ENCODE results near the gene PTPRT.
"Not testable (repeated sequence)": the region's sequence is repeated elsewhere in the genome, so short reads cannot be mapped to it uniquely, and the experiment has no call there.

PTPRT gene

DNA sequence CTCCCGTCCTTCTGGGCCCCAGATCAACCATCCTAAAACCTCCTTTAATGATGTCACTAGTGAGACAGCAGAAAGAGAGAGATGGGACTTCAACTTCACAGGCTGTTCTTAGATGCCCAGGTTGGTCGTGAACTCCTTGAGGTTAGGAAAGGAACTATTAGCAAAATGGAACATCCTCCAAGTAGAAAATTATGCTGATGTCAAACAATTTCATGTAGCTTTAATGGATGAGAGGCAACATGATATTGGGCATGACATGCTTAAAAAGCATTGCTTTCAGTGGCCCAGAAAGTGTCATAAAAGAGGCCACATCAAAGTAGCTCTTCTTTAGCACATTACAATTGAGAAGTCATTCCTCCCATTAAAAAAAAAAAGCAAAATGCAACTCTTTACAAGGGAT is 248.1 kb downstream of the PTPRT start:
- no peak overlapping the region for H3K4me3 ChIP-seq (ENCODE audit: low read length in 2 of 2)
- no peaks in the 10 kb centered on the region for H3K9me3 ChIP-seq (ENCODE audit: control insufficient read depth in 2 of 2, low read length in 2 of 2)
- no peaks in the 10 kb centered on the region for H3K36me3 ChIP-seq (ENCODE audit: control insufficient read depth in 2 of 2, insufficient read depth in 2 of 2, low read length in 2 of 2)
- no peaks in the 10 kb centered on the region for H3K27me3 ChIP-seq (ENCODE audit: control insufficient read depth in 2 of 2, insufficient read depth in 2 of 2, low read length in 2 of 2)
- no peak overlapping the region for H3K27ac ChIP-seq (ENCODE audit: low read depth in 2 of 2, low read length in 2 of 2)
- H3K4me1 ChIP-seq (ENCODE audit: control insufficient read depth in 2 of 2, insufficient read depth in 2 of 2, low read length in 2 of 2), result no peaks in the 10 kb centered on the region
- H3K9ac ChIP-seq (ENCODE audit: low read depth in 1 of 2, low read length in 2 of 2), result no peak overlapping the region

GRCh38 chr20:42938441-42939205 is 251.1 kb downstream of the PTPRT start:
- H3K9ac ChIP-seq (ENCODE audit: low read depth in 1 of 2, low read length in 2 of 2), result no peak overlapping the region

GRCh38 chr20:42936482-42936881 is 253.2 kb downstream of the PTPRT start:
- no peak overlapping the region for H3K4me3 ChIP-seq (ENCODE audit: low read length in 2 of 2)
- no peaks in the 10 kb centered on the region for H3K4me1 ChIP-seq (ENCODE audit: control insufficient read depth in 2 of 2, insufficient read depth in 2 of 2, low read length in 2 of 2)
- no peak overlapping the region for H3K27ac ChIP-seq (ENCODE audit: low read depth in 2 of 2, low read length in 2 of 2)
- H3K9me3 ChIP-seq (ENCODE audit: control insufficient read depth in 2 of 2, low read length in 2 of 2), result no peaks in the 10 kb centered on the region
- H3K27me3 ChIP-seq (ENCODE audit: control insufficient read depth in 2 of 2, insufficient read depth in 2 of 2, low read length in 2 of 2), result no peaks in the 10 kb centered on the region
- no peaks in the 10 kb centered on the region for H3K36me3 ChIP-seq (ENCODE audit: control insufficient read depth in 2 of 2, insufficient read depth in 2 of 2, low read length in 2 of 2)
- H3K9ac ChIP-seq (ENCODE audit: low read depth in 1 of 2, low read length in 2 of 2), result no peak overlapping the region

More at GRCh38 chr20:42938441-42939205, 251.1 kb downstream of the PTPRT start:
- no peaks in the 10 kb centered on the region for H3K36me3 ChIP-seq (ENCODE audit: control insufficient read depth in 2 of 2, insufficient read depth in 2 of 2, low read length in 2 of 2)
- no peaks in the 10 kb centered on the region for H3K4me1 ChIP-seq (ENCODE audit: control insufficient read depth in 2 of 2, insufficient read depth in 2 of 2, low read length in 2 of 2)
- H3K27me3 ChIP-seq (ENCODE audit: control insufficient read depth in 2 of 2, insufficient read depth in 2 of 2, low read length in 2 of 2), result no peaks in the 10 kb centered on the region
- no peak overlapping the region for H3K4me3 ChIP-seq (ENCODE audit: low read length in 2 of 2)
- no peak overlapping the region for H3K27ac ChIP-seq (ENCODE audit: low read depth in 2 of 2, low read length in 2 of 2)
- H3K9me3 ChIP-seq (ENCODE audit: control insufficient read depth in 2 of 2, low read length in 2 of 2), result no peaks in the 10 kb centered on the region

GRCh38 chr20:42924215-42924614 is 265.5 kb downstream of the PTPRT start:
- H3K9me3 ChIP-seq (ENCODE audit: control insufficient read depth in 2 of 2, low read length in 2 of 2), result no peaks in the 10 kb centered on the region
- no peak overlapping the region for H3K4me3 ChIP-seq (ENCODE audit: low read length in 2 of 2)
- H3K4me1 ChIP-seq (ENCODE audit: control insufficient read depth in 2 of 2, insufficient read depth in 2 of 2, low read length in 2 of 2), result no peaks in the 10 kb centered on the region
- H3K36me3 ChIP-seq (ENCODE audit: control insufficient read depth in 2 of 2, insufficient read depth in 2 of 2, low read length in 2 of 2), result no peaks in the 10 kb centered on the region
- H3K27me3 ChIP-seq (ENCODE audit: control insufficient read depth in 2 of 2, insufficient read depth in 2 of 2, low read length in 2 of 2), result no peaks in the 10 kb centered on the region
- no peak overlapping the region for H3K27ac ChIP-seq (ENCODE audit: low read depth in 2 of 2, low read length in 2 of 2)
- H3K9ac ChIP-seq (ENCODE audit: low read depth in 1 of 2, low read length in 2 of 2), result no peak overlapping the region

- H3K36me3 ChIP-seq (ENCODE audit: control insufficient read depth in 2 of 2, insufficient read depth in 2 of 2, low read length in 2 of 2), result no peaks in the 10 kb centered on the region
- no peak overlapping the region for H3K9ac ChIP-seq (ENCODE audit: low read depth in 1 of 2, low read length in 2 of 2)
- no peaks in the 10 kb centered on the region for H3K27me3 ChIP-seq (ENCODE audit: control insufficient read depth in 2 of 2, insufficient read depth in 2 of 2, low read length in 2 of 2)
- H3K4me1 ChIP-seq (ENCODE audit: control insufficient read depth in 2 of 2, insufficient read depth in 2 of 2, low read length in 2 of 2), result no peaks in the 10 kb centered on the region
- no peaks in the 10 kb centered on the region for H3K9me3 ChIP-seq (ENCODE audit: control insufficient read depth in 2 of 2, low read length in 2 of 2)
- H3K4me3 ChIP-seq (ENCODE audit: low read length in 2 of 2), result no peak overlapping the region
- no peak overlapping the region for H3K27ac ChIP-seq (ENCODE audit: low read depth in 2 of 2, low read length in 2 of 2)
Measured at GRCh38 chr20:42923348-42923918, 266.3 kb downstream of the PTPRT start.

DNA sequence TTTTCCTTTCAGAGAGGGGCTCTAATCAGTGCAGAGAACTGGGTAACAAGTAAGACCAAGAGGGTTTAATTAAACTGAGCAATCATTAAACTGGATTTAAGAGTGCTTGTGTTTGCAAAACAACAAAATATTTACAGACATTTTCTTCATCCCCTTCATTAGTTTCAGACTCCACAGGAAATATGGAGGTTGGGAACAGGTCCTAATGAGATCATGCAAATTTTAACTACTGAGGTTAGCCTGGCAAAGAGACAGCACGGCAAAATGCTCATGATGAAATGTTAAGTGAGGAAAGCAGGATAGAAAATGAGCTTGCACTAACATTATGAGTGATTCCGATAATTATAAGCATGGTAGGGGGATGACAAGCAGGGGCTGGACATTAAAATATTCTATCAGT is 268.9 kb downstream of the PTPRT start:
- no peaks in the 10 kb centered on the region for H3K27me3 ChIP-seq (ENCODE audit: control insufficient read depth in 2 of 2, insufficient read depth in 2 of 2, low read length in 2 of 2)
- no peaks in the 10 kb centered on the region for H3K9me3 ChIP-seq (ENCODE audit: control insufficient read depth in 2 of 2, low read length in 2 of 2)
- no peaks in the 10 kb centered on the region for H3K36me3 ChIP-seq (ENCODE audit: control insufficient read depth in 2 of 2, insufficient read depth in 2 of 2, low read length in 2 of 2)
- H3K4me1 ChIP-seq (ENCODE audit: control insufficient read depth in 2 of 2, insufficient read depth in 2 of 2, low read length in 2 of 2), result no peaks in the 10 kb centered on the region
- no peak overlapping the region for H3K4me3 ChIP-seq (ENCODE audit: low read length in 2 of 2)
- H3K27ac ChIP-seq (ENCODE audit: low read depth in 2 of 2, low read length in 2 of 2), result no peak overlapping the region
- H3K9ac ChIP-seq (ENCODE audit: low read depth in 1 of 2, low read length in 2 of 2), result no peak overlapping the region

GRCh38 chr20:42919316-42919715 is 270.4 kb downstream of the PTPRT start:
- H3K9ac ChIP-seq (ENCODE audit: low read depth in 1 of 2, low read length in 2 of 2), result no peak overlapping the region
- no peaks in the 10 kb centered on the region for H3K27me3 ChIP-seq (ENCODE audit: control insufficient read depth in 2 of 2, insufficient read depth in 2 of 2, low read length in 2 of 2)
- H3K4me3 ChIP-seq (ENCODE audit: low read length in 2 of 2), result no peak overlapping the region
- no peak overlapping the region for H3K27ac ChIP-seq (ENCODE audit: low read depth in 2 of 2, low read length in 2 of 2)
- H3K9me3 ChIP-seq (ENCODE audit: control insufficient read depth in 2 of 2, low read length in 2 of 2), result no peaks in the 10 kb centered on the region
- no peaks in the 10 kb centered on the region for H3K36me3 ChIP-seq (ENCODE audit: control insufficient read depth in 2 of 2, insufficient read depth in 2 of 2, low read length in 2 of 2)
- no peaks in the 10 kb centered on the region for H3K4me1 ChIP-seq (ENCODE audit: control insufficient read depth in 2 of 2, insufficient read depth in 2 of 2, low read length in 2 of 2)

- Histone ChIP-seq H3K4me1 (ENCODE audit: control insufficient read depth in 2 of 2, insufficient read depth in 2 of 2, low read length in 2 of 2) (no peaks in the 10 kb centered on the region), H3K4me3 (ENCODE audit: low read length in 2 of 2) (no peak overlapping the region), H3K36me3 (ENCODE audit: control insufficient read depth in 2 of 2, insufficient read depth in 2 of 2, low read length in 2 of 2) (no peaks in the 10 kb centered on the region), H3K9me3 (ENCODE audit: control insufficient read depth in 2 of 2, low read length in 2 of 2) (no peaks in the 10 kb centered on the region), H3K9ac (ENCODE audit: low read depth in 1 of 2, low read length in 2 of 2) (no peak overlapping the region), H3K27ac (ENCODE audit: low read depth in 2 of 2, low read length in 2 of 2) (no peak overlapping the region), H3K27me3 (ENCODE audit: control insufficient read depth in 2 of 2, insufficient read depth in 2 of 2, low read length in 2 of 2) (no peaks in the 10 kb centered on the region)
Measured at GRCh38 chr20:42915081-42915480, 274.6 kb downstream of the PTPRT start.

GRCh38 chr20:42914302-42914701 is 275.4 kb downstream of the PTPRT start:
- H3K36me3 ChIP-seq (ENCODE audit: control insufficient read depth in 2 of 2, insufficient read depth in 2 of 2, low read length in 2 of 2), result no peaks in the 10 kb centered on the region

DNA sequence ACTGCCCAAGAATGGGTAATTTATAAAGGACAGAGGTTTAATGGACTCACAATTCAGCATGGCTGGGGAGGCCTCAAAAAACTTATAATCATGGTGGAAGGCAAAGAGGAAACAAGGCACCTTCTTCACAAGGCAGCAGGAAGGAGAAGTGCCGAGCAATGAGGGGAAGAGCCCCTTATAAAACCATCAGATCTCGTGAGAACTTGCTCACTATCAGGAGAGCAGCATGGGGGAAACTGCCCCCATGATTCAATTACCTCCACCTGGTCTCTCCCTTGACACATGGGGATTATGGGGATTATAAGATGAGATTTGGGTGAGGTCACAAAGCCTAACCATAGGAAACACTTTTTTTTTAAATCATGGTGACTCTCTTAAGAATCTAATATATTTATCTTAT is 278.9 kb downstream of the PTPRT start:
- H3K4me3 ChIP-seq (ENCODE audit: low read length in 2 of 2); H3K4me1 ChIP-seq (ENCODE audit: control insufficient read depth in 2 of 2, insufficient read depth in 2 of 2, low read length in 2 of 2); H3K9ac ChIP-seq (ENCODE audit: low read depth in 1 of 2, low read length in 2 of 2); H3K27ac ChIP-seq (ENCODE audit: low read depth in 2 of 2, low read length in 2 of 2); H3K36me3 ChIP-seq (ENCODE audit: control insufficient read depth in 2 of 2, insufficient read depth in 2 of 2, low read length in 2 of 2); H3K27me3 ChIP-seq (ENCODE audit: control insufficient read depth in 2 of 2, insufficient read depth in 2 of 2, low read length in 2 of 2); H3K9me3 ChIP-seq (ENCODE audit: control insufficient read depth in 2 of 2, low read length in 2 of 2): not testable (repeated sequence)

More at GRCh38 chr20:42914302-42914701, 275.4 kb downstream of the PTPRT start:
- H3K27ac ChIP-seq (ENCODE audit: low read depth in 2 of 2, low read length in 2 of 2), result no peak overlapping the region
- no peaks in the 10 kb centered on the region for H3K4me1 ChIP-seq (ENCODE audit: control insufficient read depth in 2 of 2, insufficient read depth in 2 of 2, low read length in 2 of 2)
- H3K4me3 ChIP-seq (ENCODE audit: low read length in 2 of 2), result no peak overlapping the region
- no peaks in the 10 kb centered on the region for H3K9me3 ChIP-seq (ENCODE audit: control insufficient read depth in 2 of 2, low read length in 2 of 2)
- no peak overlapping the region for H3K9ac ChIP-seq (ENCODE audit: low read depth in 1 of 2, low read length in 2 of 2)
- no peaks in the 10 kb centered on the region for H3K27me3 ChIP-seq (ENCODE audit: control insufficient read depth in 2 of 2, insufficient read depth in 2 of 2, low read length in 2 of 2)
